ENCODE measurements around the gene SCTR.

SCTR gene

DNA sequence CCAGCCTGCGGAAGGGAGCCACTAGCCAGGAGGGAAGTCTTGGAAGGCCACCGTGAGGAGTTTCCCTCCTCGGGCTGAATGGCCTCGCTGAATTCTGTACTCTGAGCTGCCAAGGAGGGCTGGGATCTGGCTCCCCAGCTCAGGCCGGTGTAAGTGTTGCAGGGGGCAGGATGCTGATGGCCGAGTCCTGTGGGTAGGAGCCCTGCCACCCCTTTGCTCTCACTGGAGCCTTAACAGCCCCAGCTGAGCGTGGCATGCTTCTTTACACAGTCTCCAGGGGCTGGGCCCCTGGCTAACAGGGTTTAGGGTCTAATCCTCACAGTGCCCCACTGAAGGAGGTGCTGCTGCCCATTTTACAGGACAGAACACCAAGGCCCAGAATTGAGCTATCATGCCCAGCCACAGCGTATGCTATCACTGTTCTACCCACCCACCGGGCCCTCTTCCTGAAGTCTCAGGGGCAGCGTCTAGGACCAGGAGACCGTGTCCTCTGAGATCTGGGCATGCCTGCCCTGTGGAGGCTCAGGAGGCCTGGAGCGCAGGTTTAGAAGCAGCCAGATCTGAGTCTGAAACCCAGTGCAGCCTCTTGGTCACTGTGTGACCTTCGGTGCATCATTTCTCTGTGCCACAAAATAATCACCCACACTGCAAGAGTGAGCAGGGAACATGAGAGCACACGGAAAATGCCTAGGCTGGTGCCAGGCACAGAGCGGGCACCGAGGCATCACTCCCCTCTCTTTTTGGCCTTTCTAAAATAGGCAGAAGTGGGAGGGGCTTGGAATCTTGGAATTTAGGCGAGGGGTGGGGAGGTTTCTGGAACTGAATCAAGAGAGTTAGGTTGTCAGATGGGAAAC is 49.7 kb downstream of the SCTR start:
- DNase-seq (ENCODE audit: low spot score), result no peak

DNA sequence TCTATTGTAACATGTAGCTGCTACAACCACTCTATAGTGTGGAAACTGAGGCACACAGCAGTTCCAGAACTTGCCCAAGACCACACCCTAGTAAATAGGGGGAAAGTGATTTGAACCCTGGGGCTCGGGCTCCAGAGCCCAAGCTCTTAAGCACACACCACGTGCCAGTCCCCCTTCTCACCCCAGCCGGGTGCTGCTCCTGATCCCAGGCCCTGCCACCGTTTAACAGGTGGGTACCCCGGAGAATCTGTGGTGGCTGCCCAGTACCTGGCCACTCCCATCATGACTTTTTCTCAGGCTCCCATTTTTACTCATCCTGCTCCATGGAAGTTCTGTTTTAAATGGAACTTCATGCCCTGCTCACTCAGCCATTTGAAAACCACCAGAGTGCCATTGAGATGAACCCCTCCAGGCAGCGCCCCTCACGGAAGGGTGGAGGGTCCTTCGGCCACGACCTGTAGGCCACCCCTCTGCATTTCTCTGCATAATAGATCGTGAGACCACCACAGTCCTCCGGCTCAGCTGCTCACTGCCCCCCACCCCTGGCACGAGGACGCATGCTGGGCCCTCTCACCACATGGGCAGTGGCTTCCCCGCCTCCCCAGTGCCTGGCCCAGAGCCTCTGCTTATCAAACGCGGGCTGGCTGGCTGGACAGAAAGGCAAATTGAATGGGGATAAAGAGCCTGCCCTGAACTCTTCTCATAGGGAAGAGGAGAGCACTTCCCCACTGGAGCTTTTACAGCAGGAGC is 50.5 kb downstream of the SCTR start:
- no peak for DNase-seq (ENCODE audit: low spot score)

- no peak for DNase-seq (ENCODE audit: low spot score)
Measured at GRCh38 chr2:119472749-119473148, 51.5 kb downstream of the SCTR start.

DNA sequence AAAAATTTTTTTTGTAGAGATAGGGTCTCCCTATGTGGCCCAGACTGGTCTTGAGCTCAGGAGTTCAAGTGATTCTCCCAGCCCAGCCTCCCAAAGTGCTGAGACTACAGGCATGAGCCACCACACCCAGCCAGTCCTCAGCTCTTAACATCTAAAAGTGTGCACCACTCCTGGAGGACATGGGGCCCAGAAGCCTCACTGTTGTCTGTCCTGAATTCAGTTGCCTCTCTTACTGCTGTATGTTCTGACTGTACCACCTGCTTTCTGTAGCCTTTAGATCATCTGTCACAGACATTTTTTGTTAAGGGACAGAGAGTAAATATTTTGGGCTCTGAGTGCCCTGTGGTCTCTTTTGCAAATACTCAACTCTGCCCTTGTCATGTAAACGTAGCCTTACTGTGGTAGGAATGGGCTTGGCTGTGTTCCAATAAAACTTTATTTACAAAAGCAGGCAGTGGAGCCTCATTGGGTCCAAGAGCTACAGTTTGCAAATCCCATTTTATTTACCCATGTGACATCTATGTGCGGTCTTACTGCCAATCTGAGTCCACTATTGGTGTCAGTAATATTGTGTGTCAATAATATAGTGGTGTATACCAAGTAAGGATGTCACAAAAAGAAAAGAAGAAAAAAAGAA is 54.5 kb downstream of the SCTR start:
- no peak for DNase-seq (ENCODE audit: low spot score)

GRCh38 chr2:119469131-119469530 is 55.2 kb downstream of the SCTR start:
- no peak for DNase-seq (ENCODE audit: low spot score)

DNA sequence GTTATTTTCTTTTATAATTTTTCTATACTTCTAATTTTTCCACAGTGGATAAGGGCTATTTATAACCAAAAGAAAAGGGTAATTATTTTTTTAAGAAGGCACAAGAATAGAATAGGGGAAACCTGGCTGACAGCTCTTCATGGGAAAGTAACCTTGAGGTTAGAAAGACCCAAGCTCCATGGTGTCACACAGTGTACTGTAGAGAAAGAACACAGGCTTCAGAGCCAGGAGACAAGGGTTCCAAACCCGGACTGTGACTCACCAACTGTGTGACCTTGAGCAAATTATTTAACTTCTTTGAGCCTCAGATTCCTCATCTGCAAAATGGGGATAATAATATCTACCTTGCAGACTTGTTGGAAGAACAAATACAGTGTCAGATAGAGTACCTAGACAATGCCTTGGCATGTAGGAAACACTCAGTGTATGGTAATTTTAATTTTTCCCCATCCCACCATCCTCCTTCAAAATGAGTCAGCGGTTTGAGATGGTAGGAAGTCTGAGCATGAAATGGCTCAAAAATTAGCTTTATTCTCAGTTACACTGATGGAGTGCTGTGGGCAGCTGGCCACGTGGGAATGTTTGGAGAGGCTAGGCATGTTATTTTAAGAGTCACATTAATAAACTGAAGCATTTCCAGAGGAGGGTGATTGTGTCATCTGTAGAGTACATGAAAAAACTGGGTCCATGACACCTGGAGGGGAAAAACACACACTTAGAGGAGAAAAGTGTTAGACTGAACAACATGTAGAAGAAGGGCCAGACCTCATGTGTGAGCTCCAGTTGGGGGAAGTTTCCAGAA is 55.9 kb downstream of the SCTR start:
- peak; percentile 26 for DNase-seq (ENCODE audit: low spot score)

DNA sequence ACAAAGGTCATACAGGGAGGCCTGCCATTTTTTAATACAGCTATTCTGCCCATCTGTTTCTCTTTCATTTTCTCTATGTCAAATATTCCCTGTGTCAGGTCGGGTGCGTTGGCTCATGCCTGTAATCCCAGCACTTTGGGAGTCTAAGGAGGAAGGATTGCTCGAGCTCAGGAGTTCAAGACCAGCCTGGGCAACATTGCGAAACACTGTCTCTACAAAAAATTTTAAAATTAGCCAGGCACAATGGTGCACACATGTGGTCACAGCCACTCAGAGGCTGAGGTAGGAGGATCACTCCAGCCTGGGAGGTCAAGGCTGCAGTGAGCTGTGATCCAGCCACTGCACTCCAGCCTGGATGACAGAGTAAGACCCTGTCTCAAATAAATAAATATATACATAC is 57.9 kb downstream of the SCTR start:
- DNase-seq (ENCODE audit: low spot score), result no peak

DNA sequence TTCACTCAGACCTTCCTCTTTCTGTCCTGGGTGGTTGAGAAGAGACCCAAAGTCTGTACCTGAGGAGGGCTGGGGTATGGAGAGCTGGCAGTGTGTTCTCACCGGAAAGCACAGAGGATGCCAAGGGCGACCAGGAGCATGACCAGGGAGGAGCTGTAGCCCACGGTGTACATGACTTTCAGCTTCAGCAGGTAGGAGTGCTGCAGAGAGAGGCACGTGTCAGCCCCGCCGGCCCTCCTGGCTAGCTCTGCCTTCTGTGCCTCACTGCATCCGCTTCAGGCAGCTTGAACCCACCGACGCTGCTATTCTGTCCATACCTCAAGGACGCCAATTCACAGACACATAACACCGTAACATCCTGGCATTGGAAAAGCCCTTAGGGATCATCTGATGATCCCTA is 58.6 kb downstream of the SCTR start:
- DNase-seq (ENCODE audit: low spot score), result no peak

DNA sequence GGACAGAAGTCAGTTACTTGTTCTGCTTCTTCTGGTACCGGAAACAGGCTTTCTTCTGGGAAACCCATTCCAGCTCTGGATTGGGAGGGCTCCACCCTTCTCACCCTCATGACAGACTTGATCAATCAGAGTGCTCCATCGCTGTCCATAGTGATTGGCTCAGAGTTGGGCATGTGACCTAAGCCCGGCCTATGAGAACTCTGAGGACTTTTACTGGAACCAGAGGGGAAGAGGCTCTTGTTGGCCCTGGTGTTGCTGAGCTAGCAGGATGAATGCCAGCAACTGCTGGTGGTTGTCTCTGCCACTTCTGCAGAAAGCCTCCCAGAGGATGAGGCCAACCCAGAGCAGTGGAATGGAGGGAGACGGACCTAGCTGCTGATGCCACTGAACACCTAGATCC is 59.3 kb downstream of the SCTR start:
- DNase-seq (ENCODE audit: low spot score), result no peak

DNA sequence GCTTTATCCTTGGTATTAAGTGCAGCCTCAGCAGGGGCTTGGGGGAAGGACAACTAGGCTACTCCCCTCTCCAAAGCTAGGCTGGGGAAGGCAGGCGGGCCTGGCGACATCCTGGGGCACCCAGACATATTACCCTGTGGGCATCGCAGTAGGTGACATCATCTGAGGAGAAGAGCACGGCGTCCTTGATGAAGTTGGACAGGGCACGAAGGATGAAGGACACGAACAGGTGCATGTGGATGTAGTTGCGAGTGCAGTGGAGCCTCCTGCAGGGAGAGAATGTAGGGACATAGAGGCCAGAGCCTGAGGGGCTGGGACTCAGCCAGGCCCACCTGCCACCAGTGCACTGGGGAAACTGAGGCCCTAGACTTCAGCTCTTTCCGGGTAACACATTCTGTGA is 60.3 kb downstream of the SCTR start:
- no peak for DNase-seq (ENCODE audit: low spot score)

GRCh38 chr2:119463136-119463535 is 61.1 kb downstream of the SCTR start:
- DNase-seq (ENCODE audit: low spot score), result no peak

GRCh38 chr2:119462574-119462973 is 61.7 kb downstream of the SCTR start:
- no peak for DNase-seq (ENCODE audit: low spot score)

DNA sequence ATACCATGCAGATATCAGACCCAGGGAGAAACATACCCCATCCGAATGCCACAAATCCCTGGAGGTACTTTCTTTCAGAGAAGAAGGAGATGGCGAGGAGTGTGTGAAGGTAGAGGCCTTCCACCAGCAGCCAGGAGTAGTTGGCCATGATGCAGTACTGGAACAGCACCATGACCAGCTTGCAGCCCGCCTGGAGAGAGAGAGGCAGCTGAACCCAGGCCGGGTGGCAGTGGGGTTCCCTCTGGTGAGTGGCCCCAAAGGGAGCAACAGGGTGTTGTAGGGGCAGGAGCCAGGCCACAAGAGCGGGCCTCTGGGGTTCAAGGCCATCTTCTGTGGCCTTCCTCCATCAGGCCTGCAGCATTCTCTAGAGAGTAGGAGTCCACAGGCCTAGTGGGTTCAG is 62.5 kb downstream of the SCTR start:
- no peak for DNase-seq (ENCODE audit: low spot score)

- DNase-seq (ENCODE audit: low spot score), result no peak
Measured at GRCh38 chr2:119460076-119460475, 64.2 kb downstream of the SCTR start.

- no peak for DNase-seq (ENCODE audit: low spot score)
Measured at GRCh38 chr2:119455066-119455718, 69.1 kb downstream of the SCTR start.

DNA sequence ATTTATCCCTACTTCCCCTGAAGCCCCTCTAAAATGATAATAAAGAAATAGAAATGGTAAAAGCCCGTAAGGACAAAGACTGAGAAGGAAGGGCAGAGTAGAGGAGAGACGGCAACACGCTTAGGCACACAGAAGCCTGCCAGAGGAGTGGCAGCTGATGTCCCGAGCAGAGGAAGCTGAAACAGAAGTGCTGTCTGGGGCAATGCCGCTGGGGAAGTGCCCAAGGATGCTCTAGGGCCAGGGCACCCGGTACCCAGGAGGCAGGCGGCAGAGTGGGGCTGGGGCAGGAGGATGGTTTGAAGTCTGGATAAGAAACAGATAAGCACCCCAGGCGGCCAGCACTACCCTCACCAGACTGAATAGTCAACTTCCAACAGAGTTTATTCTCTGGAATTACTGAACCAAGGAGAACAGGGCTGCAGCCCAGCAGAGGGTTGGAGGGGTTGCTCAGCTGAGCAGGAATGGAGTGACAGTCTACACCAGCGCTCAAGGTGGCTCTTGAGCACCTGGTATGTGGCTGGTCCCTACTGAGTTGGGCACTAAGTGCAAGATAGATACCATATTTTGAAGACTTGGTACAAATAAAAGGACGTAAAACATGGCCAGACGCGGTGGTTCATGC is 70.2 kb downstream of the SCTR start:
- no peak for DNase-seq (ENCODE audit: low spot score)

GRCh38 chr2:119451336-119452050 is 72.8 kb downstream of the SCTR start:
- no peak for DNase-seq (ENCODE audit: low spot score)

DNA sequence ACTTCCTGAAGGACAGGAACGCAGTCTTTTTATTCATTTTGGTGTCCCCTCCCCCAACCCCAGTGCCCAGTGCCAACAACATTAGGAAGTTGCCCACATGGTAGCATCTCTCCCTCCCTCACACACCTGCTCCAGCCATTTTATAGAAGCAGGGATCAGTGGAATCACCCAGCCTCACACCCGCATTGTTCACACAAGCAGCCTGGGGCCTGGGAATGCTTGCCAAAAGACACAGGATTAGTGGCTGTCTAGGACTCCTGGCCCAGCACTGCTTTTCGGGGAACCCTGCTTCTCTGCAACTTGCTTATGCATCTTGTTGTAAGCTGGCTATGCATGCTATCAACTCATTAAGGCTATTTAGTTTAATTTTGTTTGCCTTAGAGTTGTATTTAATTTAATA is 74.8 kb downstream of the SCTR start:
- no peak for DNase-seq (ENCODE audit: low spot score)

GRCh38 chr2:119448427-119449141 is 75.7 kb downstream of the SCTR start:
- DNase-seq (ENCODE audit: low spot score), result no peak

GRCh38 chr2:119446037-119446436 is 78.2 kb downstream of the SCTR start:
- no peak for DNase-seq (ENCODE audit: low spot score)

All from AG08395 (cell line).